ENCODE data around the gene MLN.

DNA sequence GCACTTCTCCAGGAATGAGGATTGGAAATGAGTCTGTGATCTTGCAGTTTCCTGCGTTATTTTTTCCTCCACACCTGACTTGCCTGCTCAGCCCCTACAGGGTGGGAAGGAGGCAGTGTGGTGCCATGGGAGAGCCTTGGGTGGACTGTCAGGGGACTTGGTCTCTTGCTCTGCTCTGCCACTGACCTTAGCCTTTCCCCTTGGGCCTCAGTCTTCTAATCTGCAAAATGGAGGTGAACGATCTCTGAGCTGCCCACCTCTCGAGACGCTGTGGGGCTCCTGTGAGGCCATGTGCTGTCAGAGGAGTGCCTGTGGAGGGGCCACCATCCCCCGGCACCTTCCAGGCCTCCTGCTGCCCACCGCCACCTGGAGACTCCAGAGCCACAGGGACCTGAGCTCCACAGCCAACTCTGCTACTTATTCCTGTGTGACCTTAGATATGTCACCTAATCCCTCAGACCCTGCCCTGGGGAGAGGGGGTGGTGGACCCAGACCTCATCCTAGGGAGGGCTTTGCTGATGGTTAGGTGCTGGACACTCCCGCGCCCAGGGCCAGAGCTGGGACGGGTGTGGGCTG is 45.8 kb upstream of the MLN start:
- TF ChIP-seq ESRRG (CRISPR knock-in tag; IDR thresholded peaks at IDR 0.05): no peak
- TF ChIP-seq OSR1 (CRISPR knock-in tag; IDR thresholded peaks at IDR 0.05): no peak
- TF ChIP-seq ZFP3 (CRISPR knock-in tag; IDR thresholded peaks at IDR 0.05): no peak
- TF ChIP-seq CSRNP3 (CRISPR knock-in tag; IDR thresholded peaks at IDR 0.05): no peak
- TF ChIP-seq RARB (CRISPR knock-in tag; IDR thresholded peaks at IDR 0.05): no peak
- TF ChIP-seq PPARA (CRISPR knock-in tag; IDR thresholded peaks at IDR 0.05; ENCODE audit: borderline replicate concordance): no peak
- TF ChIP-seq, protein P1, sequence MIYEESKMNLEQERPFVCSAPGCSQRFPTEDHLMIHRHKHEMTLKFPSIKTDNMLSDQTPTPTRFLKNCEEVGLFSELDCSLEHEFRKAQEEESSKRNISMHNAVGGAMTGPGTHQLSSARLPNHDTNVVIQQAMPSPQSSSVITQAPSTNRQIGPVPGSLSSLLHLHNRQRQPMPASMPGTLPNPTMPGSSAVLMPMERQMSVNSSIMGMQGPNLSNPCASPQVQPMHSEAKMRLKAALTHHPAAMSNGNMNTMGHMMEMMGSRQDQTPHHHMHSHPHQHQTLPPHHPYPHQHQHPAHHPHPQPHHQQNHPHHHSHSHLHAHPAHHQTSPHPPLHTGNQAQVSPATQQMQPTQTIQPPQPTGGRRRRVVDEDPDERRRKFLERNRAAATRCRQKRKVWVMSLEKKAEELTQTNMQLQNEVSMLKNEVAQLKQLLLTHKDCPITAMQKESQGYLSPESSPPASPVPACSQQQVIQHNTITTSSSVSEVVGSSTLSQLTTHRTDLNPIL (CRISPR knock-in tag; IDR thresholded peaks at IDR 0.05; ENCODE audit: low read depth): no peak
- no peak for TF ChIP-seq TCF4 (CRISPR knock-in tag; IDR thresholded peaks at IDR 0.05; ENCODE audit: borderline replicate concordance)
- TF ChIP-seq SNAI2 (CRISPR knock-in tag; IDR thresholded peaks at IDR 0.05): no peak
- no peak for TF ChIP-seq PATZ1 (CRISPR knock-in tag; IDR thresholded peaks at IDR 0.05; ENCODE audit: borderline replicate concordance)
- no peak for TF ChIP-seq ZNF565 (CRISPR knock-in tag; conservative IDR thresholded peaks at IDR 0.05; ENCODE audit: low read depth)
- TF ChIP-seq TOX (CRISPR knock-in tag; IDR thresholded peaks at IDR 0.05; ENCODE audit: borderline replicate concordance): no peak
- no peak for TF ChIP-seq ZNF8 (CRISPR knock-in tag; IDR thresholded peaks at IDR 0.05)
- TF ChIP-seq BACH2 (CRISPR knock-in tag; IDR thresholded peaks at IDR 0.05; ENCODE audit: borderline replicate concordance): no peak
